ENCODE results near the gene MYO1H. TPM values are rescaled to one million over a fixed set of nuclear protein-coding genes. Genes with fewer than 3 reads are reported as not detected.
A peak's percentile ranks its signal among the peaks of the same experiment; 100 is the strongest.

MYO1H gene
- total RNA-seq, 2 experiments from 2014 or later, result 0.28 to 0.59 TPM

DNA sequence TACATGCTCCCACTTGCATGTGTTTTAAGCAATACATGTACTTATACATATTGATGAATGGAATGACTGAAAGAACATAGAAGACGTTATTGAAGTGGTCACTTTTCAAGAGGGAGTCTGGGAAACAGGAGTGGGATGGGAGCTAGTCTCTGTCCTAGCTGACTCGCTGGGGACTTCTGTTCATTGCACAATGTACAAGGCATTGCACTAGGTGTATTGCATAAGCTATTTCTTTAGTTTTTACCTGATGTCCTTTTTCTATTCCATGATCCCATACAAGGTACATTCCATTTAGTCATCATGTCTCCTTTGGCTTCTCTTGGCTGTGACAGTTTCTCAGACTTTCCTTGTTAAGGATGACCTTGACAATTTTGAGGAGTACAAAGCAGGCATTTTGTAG lies 4.0 kb upstream of the MYO1H start:
- no peak overlapping the region for H3K4me2 ChIP-seq (ENCODE audit: low read length)
- BruUV-seq (replicated peaks), result no TSS peak
- no peaks in the 10 kb centered on the region; the same call in 1 of the 2 replicates for H3K9me2 ChIP-seq (ENCODE audit: insufficient read depth, low read length)
- no peaks in the 10 kb centered on the region for H3K9me3 ChIP-seq (ENCODE audit: low read length)
- TF ChIP-seq, protein P1, sequence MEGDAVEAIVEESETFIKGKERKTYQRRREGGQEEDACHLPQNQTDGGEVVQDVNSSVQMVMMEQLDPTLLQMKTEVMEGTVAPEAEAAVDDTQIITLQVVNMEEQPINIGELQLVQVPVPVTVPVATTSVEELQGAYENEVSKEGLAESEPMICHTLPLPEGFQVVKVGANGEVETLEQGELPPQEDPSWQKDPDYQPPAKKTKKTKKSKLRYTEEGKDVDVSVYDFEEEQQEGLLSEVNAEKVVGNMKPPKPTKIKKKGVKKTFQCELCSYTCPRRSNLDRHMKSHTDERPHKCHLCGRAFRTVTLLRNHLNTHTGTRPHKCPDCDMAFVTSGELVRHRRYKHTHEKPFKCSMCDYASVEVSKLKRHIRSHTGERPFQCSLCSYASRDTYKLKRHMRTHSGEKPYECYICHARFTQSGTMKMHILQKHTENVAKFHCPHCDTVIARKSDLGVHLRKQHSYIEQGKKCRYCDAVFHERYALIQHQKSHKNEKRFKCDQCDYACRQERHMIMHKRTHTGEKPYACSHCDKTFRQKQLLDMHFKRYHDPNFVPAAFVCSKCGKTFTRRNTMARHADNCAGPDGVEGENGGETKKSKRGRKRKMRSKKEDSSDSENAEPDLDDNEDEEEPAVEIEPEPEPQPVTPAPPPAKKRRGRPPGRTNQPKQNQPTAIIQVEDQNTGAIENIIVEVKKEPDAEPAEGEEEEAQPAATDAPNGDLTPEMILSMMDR (conservative IDR thresholded peaks at IDR 0.05; ENCODE audit: low read length), result no peak
- no peak for TF ChIP-seq EZH2phosphoT487 (IDR thresholded peaks at IDR 0.05; ENCODE audit: borderline replicate concordance, low read depth, low read length)
- intact Hi-C loops (cut with micrococcal nuclease; ENCODE audit: unreplicated experiment), result no loop called here
- H3K27ac ChIP-seq (ENCODE audit: low read depth, low read length, poor library complexity, severe bottlenecking), result no peak overlapping the region
- CTCF ChIA-PET (ENCODE audit: unreplicated experiment), result no interaction called here
- H3K4me3 ChIP-seq (ENCODE audit: low read depth, low read length, poor library complexity, severe bottlenecking), result no peak overlapping the region
- H3K4me1 ChIP-seq (ENCODE audit: insufficient read depth, low read length, poor library complexity, severe bottlenecking), result no peaks in the 10 kb centered on the region
- POLR2A ChIA-PET, result no interaction called here
- no peaks in the 10 kb centered on the region for H4K20me1 ChIP-seq (ENCODE audit: insufficient read depth, low read length)
- H3K79me2 ChIP-seq (ENCODE audit: insufficient read depth, low read depth, low read length), result no peaks in the 10 kb centered on the region
- H2AFZ ChIP-seq (ENCODE audit: low read length), result no peak overlapping the region
- no peaks in the 10 kb centered on the region for H3K36me3 ChIP-seq (ENCODE audit: insufficient read depth, low read length)
- DNase-seq (ENCODE audit: low spot score), result no peak

DNA sequence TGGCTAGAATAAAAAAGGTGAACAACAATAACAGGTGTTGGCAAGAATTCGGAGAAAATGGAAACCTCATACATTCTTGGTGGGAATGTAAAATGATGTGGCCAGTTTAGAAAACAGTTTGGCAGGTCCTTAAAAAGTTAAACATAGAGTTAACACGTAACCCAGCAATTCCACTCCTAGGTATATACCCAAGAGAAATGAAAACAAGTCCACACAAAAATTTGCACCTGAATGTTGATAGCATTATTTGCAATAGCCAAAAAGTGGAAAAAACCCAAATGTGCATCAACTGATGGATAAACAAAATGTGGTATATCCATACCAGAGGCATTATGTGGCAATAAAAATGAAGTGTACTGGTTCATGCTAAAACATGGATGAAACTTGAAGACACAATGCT lies 2.3 kb upstream of the MYO1H start:
- Histone ChIP-seq H3K27ac (ENCODE audit: low read depth, low read length, poor library complexity, severe bottlenecking) (no peak overlapping the region), H3K4me3 (ENCODE audit: low read depth, low read length, poor library complexity, severe bottlenecking) (no peak overlapping the region), H3K79me2 (ENCODE audit: insufficient read depth, low read depth, low read length) (no peaks in the 10 kb centered on the region), H4K20me1 (ENCODE audit: insufficient read depth, low read length) (no peaks in the 10 kb centered on the region), H3K4me2 (ENCODE audit: low read length) (no peak overlapping the region), H3K36me3 (ENCODE audit: insufficient read depth, low read length) (no peaks in the 10 kb centered on the region), H2AFZ (ENCODE audit: low read length) (no peak overlapping the region), H3K9me3 (ENCODE audit: low read length) (no peaks in the 10 kb centered on the region), H3K4me1 (ENCODE audit: insufficient read depth, low read length, poor library complexity, severe bottlenecking) (no peaks in the 10 kb centered on the region), H3K9me2 (ENCODE audit: insufficient read depth, low read length) (no peaks in the 10 kb centered on the region; the same call in 1 of the 2 replicates)
- TF ChIP-seq, protein P1 (conservative IDR thresholded peaks at IDR 0.05; ENCODE audit: low read length), result no peak
- TF ChIP-seq EZH2phosphoT487 (IDR thresholded peaks at IDR 0.05; ENCODE audit: borderline replicate concordance, low read depth, low read length), result no peak
- POLR2A ChIA-PET, result no interaction called here
- intact Hi-C loops (cut with micrococcal nuclease; ENCODE audit: unreplicated experiment), result no loop called here
- no peak for DNase-seq (ENCODE audit: low spot score)
- CTCF ChIA-PET (ENCODE audit: unreplicated experiment), result no interaction called here
- BruUV-seq (replicated peaks), result no TSS peak

DNA sequence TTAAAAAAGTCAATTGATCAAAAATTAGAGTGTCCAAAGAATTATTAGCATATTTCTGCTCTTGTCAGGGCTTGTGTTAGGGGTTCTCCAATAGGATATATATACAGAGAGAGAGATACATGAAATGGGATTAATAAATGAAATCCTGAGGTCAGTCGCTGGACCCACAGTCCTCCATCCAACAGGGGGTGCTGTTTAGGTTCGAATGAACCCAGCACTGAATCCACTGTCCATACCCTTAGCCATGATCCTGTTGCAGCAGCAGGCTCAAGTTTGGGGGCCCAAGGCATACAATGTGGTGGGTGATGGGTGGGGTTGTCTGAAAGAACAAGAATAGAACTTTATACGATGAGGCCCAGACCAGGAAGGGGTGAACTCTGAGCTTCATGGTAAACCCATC lies 780 bp upstream of the MYO1H start:
- Histone ChIP-seq H3K4me2 (ENCODE audit: low read length) (no peak overlapping the region), H3K4me1 (ENCODE audit: insufficient read depth, low read length, poor library complexity, severe bottlenecking) (no peaks in the 10 kb centered on the region), H3K36me3 (ENCODE audit: insufficient read depth, low read length) (no peaks in the 10 kb centered on the region), H3K4me3 (ENCODE audit: low read depth, low read length, poor library complexity, severe bottlenecking) (no peak overlapping the region), H3K27ac (ENCODE audit: low read depth, low read length, poor library complexity, severe bottlenecking) (no peak overlapping the region), H2AFZ (ENCODE audit: low read length) (no peak overlapping the region), H4K20me1 (ENCODE audit: insufficient read depth, low read length) (no peaks in the 10 kb centered on the region), H3K79me2 (ENCODE audit: insufficient read depth, low read depth, low read length) (no peaks in the 10 kb centered on the region), H3K9me2 (ENCODE audit: insufficient read depth, low read length) (no peaks in the 10 kb centered on the region; the same call in 1 of the 2 replicates), H3K9me3 (ENCODE audit: low read length) (no peaks in the 10 kb centered on the region)
- no TSS peak for BruUV-seq (replicated peaks)
- POLR2A ChIA-PET, result interaction anchor here (0.5 kb wide), 1 partner anchor 191 kb away, joined by 3 read pairs; no protein-coding TSS in a partner anchor
- DNase-seq (ENCODE audit: low spot score), result peak; percentile 13
- CTCF ChIA-PET (ENCODE audit: unreplicated experiment), result no interaction called here
- TF ChIP-seq EZH2phosphoT487 (IDR thresholded peaks at IDR 0.05; ENCODE audit: borderline replicate concordance, low read depth, low read length), result no peak
- TF ChIP-seq, protein P1 (conservative IDR thresholded peaks at IDR 0.05; ENCODE audit: low read length), result peak; percentile 70
- intact Hi-C loops (cut with micrococcal nuclease; ENCODE audit: unreplicated experiment), result no loop called here

All from OCI-LY7 (cell line).